ENCODE data around the gene BMPR1A. TPM values are rescaled to one million over a fixed set of nuclear protein-coding genes. Genes with fewer than 3 reads are reported as not detected.

The BMPR1A gene
- total RNA-seq, 1 experiment from 2014 or later: 24.3 TPM

- no peaks in the 10 kb centered on the region for H3K9me3 ChIP-seq (ENCODE audit: insufficient read depth, low read depth)
- no peak overlapping the region for H2AFZ ChIP-seq
- no peaks in the 10 kb centered on the region for H3K79me2 ChIP-seq (ENCODE audit: low read depth)
- no TSS peak for BruUV-seq (replicated peaks)
- no peak overlapping the region for H3K4me2 ChIP-seq
- H3K4me1 ChIP-seq (replicated peaks; ENCODE audit: insufficient read depth): no peaks in the 10 kb centered on the region
- no peak for TF ChIP-seq EZH2 (IDR thresholded peaks at IDR 0.05; ENCODE audit: low read depth)
- no peak for TF ChIP-seq CTCF (conservative IDR thresholded peaks at IDR 0.05)
- POLR2A ChIA-PET (ENCODE audit: unreplicated experiment): no interaction called here
- H3K4me3 ChIP-seq: no peak overlapping the region
- CTCF ChIA-PET: no interaction called here
- no peaks in the 10 kb centered on the region for H3F3A ChIP-seq (ENCODE audit: insufficient read depth, low read depth)
- intact Hi-C loops (cut with micrococcal nuclease; ENCODE audit: unreplicated experiment): no loop called here
- no peaks in the 10 kb centered on the region for H4K20me1 ChIP-seq (ENCODE audit: insufficient read depth)
- H3K27me3 ChIP-seq (ENCODE audit: insufficient read depth, low read depth): no peaks in the 10 kb centered on the region
- DNase-seq: no peak
- H3K27ac ChIP-seq: no peak overlapping the region
- H3K36me3 ChIP-seq (ENCODE audit: low read depth): no peaks in the 10 kb centered on the region
- no peaks in the 10 kb centered on the region for H3K9me2 ChIP-seq (ENCODE audit: insufficient read depth)
Measured at GRCh38 chr10:86744067-86744725, 12.2 kb upstream of the BMPR1A start.

DNA sequence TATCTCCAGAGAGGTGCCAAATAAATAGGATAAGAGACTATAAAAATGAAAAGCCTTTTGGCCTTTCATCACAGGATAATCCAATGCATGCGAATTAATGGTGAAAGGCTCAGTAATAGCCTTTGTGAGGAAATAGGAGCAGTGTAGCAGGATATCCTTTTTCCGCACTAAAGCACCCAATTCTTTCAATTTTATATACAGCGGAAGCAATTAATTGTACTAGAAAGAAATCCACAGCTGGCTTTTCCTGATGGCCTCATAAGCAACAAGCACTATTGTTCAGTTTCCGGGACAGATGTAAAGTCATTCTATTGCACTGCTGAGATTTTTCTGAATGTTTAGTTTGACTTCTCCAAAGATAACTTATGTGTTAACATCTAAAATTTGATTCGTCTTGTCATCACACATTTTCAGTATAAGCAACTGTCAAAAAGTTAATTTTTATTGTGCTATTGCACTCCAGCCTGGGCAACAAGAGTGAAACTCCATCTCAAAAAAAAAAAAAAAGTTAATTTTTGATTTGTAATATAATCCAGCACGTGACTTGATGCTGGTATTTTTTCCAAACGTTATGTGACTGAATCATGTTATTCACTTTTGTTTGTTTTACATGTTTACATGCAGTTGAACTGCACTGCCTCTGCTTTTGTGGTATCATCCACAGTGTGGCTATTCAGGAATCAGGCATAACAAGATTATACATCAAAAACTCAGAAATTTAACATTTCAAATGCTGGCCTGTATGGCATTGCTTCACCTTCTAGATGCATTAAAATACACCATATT lies 8.4 kb upstream of the BMPR1A start:
- H3K27ac ChIP-seq: no peak overlapping the region
- H3K9me3 ChIP-seq (ENCODE audit: insufficient read depth, low read depth): no peaks in the 10 kb centered on the region
- ChIA-PET CTCF (no interaction called here), POLR2A (ENCODE audit: unreplicated experiment) (interaction anchor here (0.5 to 0.6 kb wide), 2 partner anchors 10 to 21 kb away, joined by 7 to 9 read pairs; no protein-coding TSS in a partner anchor)
- intact Hi-C loops (cut with micrococcal nuclease; ENCODE audit: unreplicated experiment): no loop called here
- no peak for DNase-seq
- no peak overlapping the region for H3K4me3 ChIP-seq
- no peaks in the 10 kb centered on the region for H3K9me2 ChIP-seq (ENCODE audit: insufficient read depth)
- no peaks in the 10 kb centered on the region for H3K36me3 ChIP-seq (ENCODE audit: low read depth)
- no peaks in the 10 kb centered on the region for H3K27me3 ChIP-seq (ENCODE audit: insufficient read depth, low read depth)
- no peak overlapping the region for H3K4me2 ChIP-seq
- no peak overlapping the region for H2AFZ ChIP-seq
- BruUV-seq (replicated peaks): no TSS peak
- no peaks in the 10 kb centered on the region for H3K4me1 ChIP-seq (replicated peaks; ENCODE audit: insufficient read depth)
- H4K20me1 ChIP-seq (ENCODE audit: insufficient read depth): no peaks in the 10 kb centered on the region
- TF ChIP-seq EZH2 (IDR thresholded peaks at IDR 0.05; ENCODE audit: low read depth): no peak
- no peak for TF ChIP-seq CTCF (conservative IDR thresholded peaks at IDR 0.05)
- no peaks in the 10 kb centered on the region for H3K79me2 ChIP-seq (ENCODE audit: low read depth)
- no peaks in the 10 kb centered on the region for H3F3A ChIP-seq (ENCODE audit: insufficient read depth, low read depth)

GRCh38 chr10:86749854-86750253 lies 6.6 kb upstream of the BMPR1A start:
- no peak for DNase-seq
- Histone ChIP-seq H3K27ac (no peak overlapping the region), H3K9me3 (ENCODE audit: insufficient read depth, low read depth) (no peaks in the 10 kb centered on the region), H3K79me2 (ENCODE audit: low read depth) (peaks cover 14% of the 10 kb centered on the region; the same call in 1 of the 2 replicates), H3K27me3 (ENCODE audit: insufficient read depth, low read depth) (no peaks in the 10 kb centered on the region), H3F3A (ENCODE audit: insufficient read depth, low read depth) (no peaks in the 10 kb centered on the region), H4K20me1 (ENCODE audit: insufficient read depth) (no peaks in the 10 kb centered on the region), H2AFZ (no peak overlapping the region), H3K4me1 (replicated peaks; ENCODE audit: insufficient read depth) (0 out of 2 replicates have a peak, but pooled peaks cover 5% of the 10 kb centered on the region), H3K9me2 (ENCODE audit: insufficient read depth) (no peaks in the 10 kb centered on the region), H3K4me2 (no peak overlapping the region), H3K36me3 (ENCODE audit: low read depth) (no peaks in the 10 kb centered on the region), H3K4me3 (no peak overlapping the region)
- ChIA-PET CTCF (no interaction called here), POLR2A (ENCODE audit: unreplicated experiment) (no interaction called here)
- no TSS peak for BruUV-seq (replicated peaks)
- intact Hi-C loops (cut with micrococcal nuclease; ENCODE audit: unreplicated experiment): no loop called here
- TF ChIP-seq CTCF (conservative IDR thresholded peaks at IDR 0.05) (no peak), EZH2 (IDR thresholded peaks at IDR 0.05; ENCODE audit: low read depth) (no peak)

Data from PC-9 (cell line).